Activated CD8-positive, alpha-beta memory T cell treated with anti-CD3 and anti-CD28 coated beads for 48 hours (primary cell): ENCODE measurements around the gene TBC1D5.
"Not testable (repeated sequence)": the region's sequence is repeated elsewhere in the genome, so short reads cannot be mapped to it uniquely, and the experiment has no call there.

ENCODE experiments used
- DNase-seq, 3 experiments: peaks; one replicate each; pipeline ENCODE4 v3.0.0-alpha.2; 2020; ENCODE audit warnings: low read depth in 2 of 3, low spot score in 2 of 3

TBC1D5 gene

GRCh38 chr3:17420668-17421067 is 321.8 kb downstream of the TBC1D5 start:
- DNase-seq = no peak

GRCh38 chr3:17412950-17413530 is 329.4 kb downstream of the TBC1D5 start:
- DNase-seq = no peak

- no peak for DNase-seq
These were observed 331.1 kb downstream of the TBC1D5 start for GRCh38 chr3:17411157-17411877.

GRCh38 chr3:17407576-17407975 is 334.9 kb downstream of the TBC1D5 start:
- DNase-seq = no peak

- no peak for DNase-seq
These were observed 337.9 kb downstream of the TBC1D5 start for GRCh38 chr3:17404548-17404947.

- DNase-seq = no peak
These were observed 340.0 kb downstream of the TBC1D5 start for GRCh38 chr3:17402442-17402841.

- no peak for DNase-seq
These were observed 340.5 kb downstream of the TBC1D5 start for GRCh38 chr3:17401912-17402311.

- no peak for DNase-seq
These were observed 342.8 kb downstream of the TBC1D5 start for GRCh38 chr3:17399586-17399985.

GRCh38 chr3:17398959-17399551 is 343.4 kb downstream of the TBC1D5 start:
- DNase-seq = no peak

GRCh38 chr3:17396036-17396435 is 346.4 kb downstream of the TBC1D5 start:
- no peak for DNase-seq

- DNase-seq = no peak
These were observed 347.8 kb downstream of the TBC1D5 start for GRCh38 chr3:17394541-17395155.

- DNase-seq = not testable (repeated sequence)
These were observed 349.9 kb downstream of the TBC1D5 start for GRCh38 chr3:17392516-17392915.

- no peak for DNase-seq
These were observed 351.6 kb downstream of the TBC1D5 start for GRCh38 chr3:17390785-17391184.

- DNase-seq = no peak
These were observed 355.3 kb downstream of the TBC1D5 start for GRCh38 chr3:17387108-17387507.

GRCh38 chr3:17386432-17386831 is 356.0 kb downstream of the TBC1D5 start:
- no peak for DNase-seq

GRCh38 chr3:17384567-17385296 is 357.7 kb downstream of the TBC1D5 start:
- DNase-seq = no peak

GRCh38 chr3:17373304-17373703 is 369.1 kb downstream of the TBC1D5 start:
- no peak for DNase-seq

GRCh38 chr3:17372362-17373210 is 369.8 kb downstream of the TBC1D5 start:
- no peak for DNase-seq

GRCh38 chr3:17369973-17370372 is 372.5 kb downstream of the TBC1D5 start:
- no peak for DNase-seq

GRCh38 chr3:17367171-17367570 is 375.3 kb downstream of the TBC1D5 start:
- no peak for DNase-seq

- DNase-seq = no peak
These were observed 381.4 kb downstream of the TBC1D5 start for GRCh38 chr3:17360991-17361390.
